SK-N-SH (cell line): ENCODE measurements around the gene TOMT.

ENCODE experiments used
- EP300 ChIP-seq, 2 experiments: IDR thresholded peaks; 2 replicates each; pipeline versions ENCODE4 v1.4.0 to v1.6.1; 2012; ENCODE audit warnings: borderline replicate concordance in 1 of 2, low read depth in 1 of 2, low read length in 1 of 2
- EZH2phosphoT487 ChIP-seq: fragments of 200-600 bp; sonication (generic); IDR thresholded peaks from 2 replicates; pipeline ENCODE4 v1.6.1; 2017; ENCODE audit warnings: low read depth, mixed run types, mild to moderate bottlenecking, antibody characterized with exemption, moderate library complexity, borderline replicate concordance
- GABPA ChIP-seq: IDR thresholded peaks from 2 replicates; pipeline ENCODE4 v1.4.0; 2012; ENCODE audit warnings: low read depth, mild to moderate bottlenecking
- JUND ChIP-seq: IDR thresholded peaks from 2 replicates; pipeline ENCODE4 v1.4.0; 2012
- NFIC ChIP-seq: IDR thresholded peaks from 2 replicates; pipeline ENCODE4 v1.4.0; 2012; ENCODE audit warnings: borderline replicate concordance
- POLR2AphosphoS5 ChIP-seq: IDR thresholded peaks from 2 replicates; pipeline ENCODE4 v1.6.1; 2012; ENCODE audit warnings: low read depth, low read length
- RAD21 ChIP-seq: IDR thresholded peaks from 2 replicates; pipeline ENCODE4 v1.6.1; 2012; ENCODE audit warnings: mild to moderate bottlenecking, low read length
- RXRA ChIP-seq: IDR thresholded peaks from 2 replicates; pipeline ENCODE4 v1.4.0; 2012; ENCODE audit warnings: low read depth, mild to moderate bottlenecking, borderline replicate concordance
- TF ChIP-seq, protein P1 (sequence below): IDR thresholded peaks from 2 replicates; pipeline ENCODE4 v1.4.0; 2012; ENCODE audit warnings: low read depth
- TF ChIP-seq, protein P2 (sequence below): fragments of 200-600 bp; sonication (generic); IDR thresholded peaks from 2 replicates; pipeline ENCODE4 v1.6.1; 2017; ENCODE audit warnings: antibody characterized with exemption, mild to moderate bottlenecking, moderate library complexity
- TF ChIP-seq, protein P3 (sequence below): IDR thresholded peaks from 2 replicates; pipeline ENCODE4 v1.4.0; 2012; ENCODE audit warnings: low read depth, borderline replicate concordance
- TF ChIP-seq, protein P4 (sequence below): IDR thresholded peaks from 2 replicates; pipeline ENCODE4; 2012

DNA sequence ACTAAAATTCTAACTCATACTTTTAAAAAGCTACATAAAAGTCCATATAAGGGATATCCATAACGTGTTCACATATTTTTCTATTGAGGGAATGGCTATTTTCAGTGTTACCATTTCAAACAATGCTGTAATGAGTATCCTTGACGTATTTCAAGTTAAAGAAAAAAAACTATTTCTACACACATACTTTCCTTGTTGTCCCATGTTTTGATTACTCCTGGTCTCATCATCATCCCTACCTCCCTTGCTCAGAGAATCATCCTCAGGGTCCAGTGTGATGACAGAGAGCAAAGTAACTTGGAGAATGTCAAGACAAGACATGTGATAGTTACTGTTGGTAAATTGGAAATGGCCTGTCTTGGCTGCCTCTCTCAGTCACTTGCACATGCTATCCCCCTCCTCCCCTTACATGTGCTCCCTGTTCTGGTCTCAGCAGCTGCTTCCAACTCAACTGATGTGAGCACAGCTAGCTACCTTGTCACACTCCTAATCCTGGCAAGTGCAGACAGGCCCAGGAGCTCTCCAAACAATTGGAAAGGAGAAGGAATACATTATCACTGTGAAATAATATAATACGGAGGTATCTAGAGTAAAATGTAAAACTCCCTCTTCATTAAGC lies 47.2 kb upstream of the TOMT start:
- no peak for TF ChIP-seq RAD21
- TF ChIP-seq, protein P1, sequence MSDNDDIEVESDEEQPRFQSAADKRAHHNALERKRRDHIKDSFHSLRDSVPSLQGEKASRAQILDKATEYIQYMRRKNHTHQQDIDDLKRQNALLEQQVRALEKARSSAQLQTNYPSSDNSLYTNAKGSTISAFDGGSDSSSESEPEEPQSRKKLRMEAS: no peak
- no peak for TF ChIP-seq GABPA
- TF ChIP-seq, protein P2, sequence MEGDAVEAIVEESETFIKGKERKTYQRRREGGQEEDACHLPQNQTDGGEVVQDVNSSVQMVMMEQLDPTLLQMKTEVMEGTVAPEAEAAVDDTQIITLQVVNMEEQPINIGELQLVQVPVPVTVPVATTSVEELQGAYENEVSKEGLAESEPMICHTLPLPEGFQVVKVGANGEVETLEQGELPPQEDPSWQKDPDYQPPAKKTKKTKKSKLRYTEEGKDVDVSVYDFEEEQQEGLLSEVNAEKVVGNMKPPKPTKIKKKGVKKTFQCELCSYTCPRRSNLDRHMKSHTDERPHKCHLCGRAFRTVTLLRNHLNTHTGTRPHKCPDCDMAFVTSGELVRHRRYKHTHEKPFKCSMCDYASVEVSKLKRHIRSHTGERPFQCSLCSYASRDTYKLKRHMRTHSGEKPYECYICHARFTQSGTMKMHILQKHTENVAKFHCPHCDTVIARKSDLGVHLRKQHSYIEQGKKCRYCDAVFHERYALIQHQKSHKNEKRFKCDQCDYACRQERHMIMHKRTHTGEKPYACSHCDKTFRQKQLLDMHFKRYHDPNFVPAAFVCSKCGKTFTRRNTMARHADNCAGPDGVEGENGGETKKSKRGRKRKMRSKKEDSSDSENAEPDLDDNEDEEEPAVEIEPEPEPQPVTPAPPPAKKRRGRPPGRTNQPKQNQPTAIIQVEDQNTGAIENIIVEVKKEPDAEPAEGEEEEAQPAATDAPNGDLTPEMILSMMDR: no peak
- TF ChIP-seq, protein P3, sequence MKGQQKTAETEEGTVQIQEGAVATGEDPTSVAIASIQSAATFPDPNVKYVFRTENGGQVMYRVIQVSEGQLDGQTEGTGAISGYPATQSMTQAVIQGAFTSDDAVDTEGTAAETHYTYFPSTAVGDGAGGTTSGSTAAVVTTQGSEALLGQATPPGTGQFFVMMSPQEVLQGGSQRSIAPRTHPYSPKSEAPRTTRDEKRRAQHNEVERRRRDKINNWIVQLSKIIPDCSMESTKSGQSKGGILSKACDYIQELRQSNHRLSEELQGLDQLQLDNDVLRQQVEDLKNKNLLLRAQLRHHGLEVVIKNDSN: no peak
- TF ChIP-seq NFIC: no peak
- no peak for TF ChIP-seq JUND
- TF ChIP-seq POLR2AphosphoS5: no peak
- no peak for TF ChIP-seq EZH2phosphoT487
- no peak for TF ChIP-seq EP300 (IDR thresholded peaks at IDR 0.05; ENCODE audit: borderline replicate concordance in 1 of 2, low read depth in 1 of 2, low read length in 1 of 2)
- TF ChIP-seq, protein P4, sequence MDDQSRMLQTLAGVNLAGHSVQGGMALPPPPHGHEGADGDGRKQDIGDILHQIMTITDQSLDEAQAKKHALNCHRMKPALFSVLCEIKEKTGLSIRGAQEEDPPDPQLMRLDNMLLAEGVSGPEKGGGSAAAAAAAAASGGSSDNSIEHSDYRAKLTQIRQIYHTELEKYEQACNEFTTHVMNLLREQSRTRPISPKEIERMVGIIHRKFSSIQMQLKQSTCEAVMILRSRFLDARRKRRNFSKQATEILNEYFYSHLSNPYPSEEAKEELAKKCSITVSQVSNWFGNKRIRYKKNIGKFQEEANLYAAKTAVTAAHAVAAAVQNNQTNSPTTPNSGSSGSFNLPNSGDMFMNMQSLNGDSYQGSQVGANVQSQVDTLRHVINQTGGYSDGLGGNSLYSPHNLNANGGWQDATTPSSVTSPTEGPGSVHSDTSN: no peak
- no peak for TF ChIP-seq RXRA
